ENCODE results near the gene PLXND1.
"Not testable (repeated sequence)": the region's sequence is repeated elsewhere in the genome, so short reads cannot be mapped to it uniquely, and the experiment has no call there.

Gene PLXND1

GRCh38 chr3:129553719-129554118, 52.8 kb downstream of the PLXND1 start:
- ATAC-seq: no peak
- no peak overlapping the region for H3K4me3 Mint-ChIP-seq
- H3K27ac Mint-ChIP-seq: peak overlapping the region; percentile 65
- DNase-seq (ENCODE audit: low spot score in 2 of 2): no peak
- H3K9me3 Mint-ChIP-seq: no peaks in the 10 kb centered on the region
- H3K4me1 Mint-ChIP-seq: peaks cover 45% of the 10 kb centered on the region
- H3K36me3 Mint-ChIP-seq: peaks cover 14% of the 10 kb centered on the region

- DNase-seq (ENCODE audit: low spot score in 2 of 2) (no peak), ATAC-seq (no peak)
- H3K9me3 Mint-ChIP-seq: no peaks in the 10 kb centered on the region
- H3K36me3 Mint-ChIP-seq: peaks cover 11% of the 10 kb centered on the region
- H3K4me1 Mint-ChIP-seq: peaks cover 43% of the 10 kb centered on the region
- no peak overlapping the region for H3K4me3 Mint-ChIP-seq
- H3K27ac Mint-ChIP-seq: peak overlapping the region; percentile 29
Observed at GRCh38 chr3:129553171-129553570, 53.3 kb downstream of the PLXND1 start.

GRCh38 chr3:129552287-129553050, 54.0 kb downstream of the PLXND1 start:
- peaks cover 5% of the 10 kb centered on the region for H3K36me3 Mint-ChIP-seq
- no peak overlapping the region for H3K4me3 Mint-ChIP-seq

GRCh38 chr3:129549805-129550204, 56.7 kb downstream of the PLXND1 start:
- no peak for DNase-seq (ENCODE audit: low spot score in 2 of 2)
- peaks cover 5% of the 10 kb centered on the region for H3K36me3 Mint-ChIP-seq
- H3K9me3 Mint-ChIP-seq: no peaks in the 10 kb centered on the region
- ATAC-seq: no peak
- no peak overlapping the region for H3K27ac Mint-ChIP-seq
- H3K4me1 Mint-ChIP-seq: peaks cover 34% of the 10 kb centered on the region
- no peak overlapping the region for H3K4me3 Mint-ChIP-seq

More at GRCh38 chr3:129552287-129553050, 54.0 kb downstream of the PLXND1 start:
- H3K4me1 Mint-ChIP-seq: peaks cover 38% of the 10 kb centered on the region
- DNase-seq (ENCODE audit: low spot score in 2 of 2) (no peak), ATAC-seq (no peak)
- no peaks in the 10 kb centered on the region for H3K9me3 Mint-ChIP-seq
- H3K27ac Mint-ChIP-seq: peak overlapping the region; percentile 29

- Mint-ChIP-seq H3K27ac (no peak overlapping the region), H3K36me3 (peaks cover 5% of the 10 kb centered on the region), H3K4me3 (no peak overlapping the region), H3K9me3 (no peaks in the 10 kb centered on the region), H3K4me1 (peaks cover 28% of the 10 kb centered on the region)
- no peak for ATAC-seq
- DNase-seq (ENCODE audit: low spot score in 2 of 2): no peak
Observed at GRCh38 chr3:129549006-129549800, 57.3 kb downstream of the PLXND1 start.

- H3K27ac Mint-ChIP-seq: peak overlapping the region; percentile 29
Observed at GRCh38 chr3:129548104-129548965, 58.1 kb downstream of the PLXND1 start.

GRCh38 chr3:129547241-129547640, 59.2 kb downstream of the PLXND1 start:
- ATAC-seq: no peak
- Mint-ChIP-seq H3K4me3 (no peak overlapping the region), H3K27ac (no peak overlapping the region)

More at GRCh38 chr3:129548104-129548965, 58.1 kb downstream of the PLXND1 start:
- ATAC-seq (no peak), DNase-seq (ENCODE audit: low spot score in 2 of 2) (no peak)
- Mint-ChIP-seq H3K36me3 (peaks cover 5% of the 10 kb centered on the region), H3K4me3 (no peak overlapping the region), H3K4me1 (peaks cover 30% of the 10 kb centered on the region), H3K9me3 (no peaks in the 10 kb centered on the region)

GRCh38 chr3:129545951-129546350, 60.5 kb downstream of the PLXND1 start:
- H3K4me3 Mint-ChIP-seq, ATAC-seq: not testable (repeated sequence)
- peaks cover 13% of the 10 kb centered on the region for H3K4me1 Mint-ChIP-seq

More at GRCh38 chr3:129547241-129547640, 59.2 kb downstream of the PLXND1 start:
- no peak for DNase-seq (ENCODE audit: low spot score in 2 of 2)
- Mint-ChIP-seq H3K4me1 (peaks cover 20% of the 10 kb centered on the region), H3K36me3 (peaks cover 5% of the 10 kb centered on the region), H3K9me3 (no peaks in the 10 kb centered on the region)

GRCh38 chr3:129543999-129544398, 62.5 kb downstream of the PLXND1 start:
- H3K36me3 Mint-ChIP-seq: no peaks in the 10 kb centered on the region
- ATAC-seq: no peak

More at GRCh38 chr3:129545951-129546350, 60.5 kb downstream of the PLXND1 start:
- DNase-seq (ENCODE audit: low spot score in 2 of 2); H3K27ac Mint-ChIP-seq; H3K9me3 Mint-ChIP-seq; H3K36me3 Mint-ChIP-seq: not testable (repeated sequence)

GRCh38 chr3:129543156-129543790, 63.2 kb downstream of the PLXND1 start, which contains the start of gene H1-8:
TSS of gene H1-8 (plus strand) at chr3:129543175. CDS start at chr3:129543219, 44 bp downstream.
- DNase-seq (ENCODE audit: low spot score in 2 of 2) (no peak), ATAC-seq (no peak)
- peaks cover 11% of the 10 kb centered on the region for H3K4me1 Mint-ChIP-seq
- no peak within 1 kb of the TSS for H3K27ac Mint-ChIP-seq
- H3K9me3 Mint-ChIP-seq: no peaks in the 10 kb centered on the region
- H3K4me3 Mint-ChIP-seq: no peak within 1 kb of the TSS
- H3K36me3 Mint-ChIP-seq: no peaks in the 10 kb centered on the region

More at GRCh38 chr3:129543999-129544398, 62.5 kb downstream of the PLXND1 start:
- H3K4me1 Mint-ChIP-seq: peaks cover 13% of the 10 kb centered on the region
- H3K9me3 Mint-ChIP-seq: no peaks in the 10 kb centered on the region
- peak overlapping the region; percentile 43 for H3K27ac Mint-ChIP-seq
- no peak for DNase-seq (ENCODE audit: low spot score in 2 of 2)
- H3K4me3 Mint-ChIP-seq: no peak overlapping the region

- Mint-ChIP-seq H3K4me3 (no peak overlapping the region), H3K4me1 (peaks cover 8% of the 10 kb centered on the region), H3K36me3 (no peaks in the 10 kb centered on the region), H3K9me3 (no peaks in the 10 kb centered on the region), H3K27ac (no peak overlapping the region)
- no peak for DNase-seq (ENCODE audit: low spot score in 2 of 2)
- ATAC-seq: no peak
Observed at GRCh38 chr3:129542747-129543146, 63.7 kb downstream of the PLXND1 start.

GRCh38 chr3:129540776-129541516, 65.5 kb downstream of the PLXND1 start:
- Mint-ChIP-seq H3K27ac (no peak overlapping the region), H3K9me3 (no peaks in the 10 kb centered on the region), H3K4me3 (no peak overlapping the region), H3K36me3 (no peaks in the 10 kb centered on the region), H3K4me1 (peaks cover 16% of the 10 kb centered on the region)
- no peak for DNase-seq (ENCODE audit: low spot score in 2 of 2)
- no peak for ATAC-seq

- ATAC-seq (no peak), DNase-seq (ENCODE audit: low spot score in 2 of 2) (no peak)
- peaks cover 16% of the 10 kb centered on the region for H3K4me1 Mint-ChIP-seq
- no peaks in the 10 kb centered on the region for H3K9me3 Mint-ChIP-seq
- no peak overlapping the region for H3K27ac Mint-ChIP-seq
- no peak overlapping the region for H3K4me3 Mint-ChIP-seq
- no peaks in the 10 kb centered on the region for H3K36me3 Mint-ChIP-seq
Observed at GRCh38 chr3:129539206-129539605, 67.3 kb downstream of the PLXND1 start.

- no peak for DNase-seq (ENCODE audit: low spot score in 2 of 2)
- no peak overlapping the region for H3K4me3 Mint-ChIP-seq
- H3K4me1 Mint-ChIP-seq: peaks cover 9% of the 10 kb centered on the region
- H3K36me3 Mint-ChIP-seq: no peaks in the 10 kb centered on the region
- H3K27ac Mint-ChIP-seq: peak overlapping the region; percentile 55
- ATAC-seq: no peak
- no peaks in the 10 kb centered on the region for H3K9me3 Mint-ChIP-seq
Observed at GRCh38 chr3:129536804-129537203, 69.7 kb downstream of the PLXND1 start.
